Liver (tissue), 3 donors: ENCODE data around the gene SNRPA1.

Source experiments
- EGR1 ChIP-seq, 2 donors: IDR thresholded peaks; 2 replicates each; pipeline ENCODE4 v1.6.1; 2016 to 2018; ENCODE audit warnings: antibody characterized with exemption in 2 of 2, low read depth in 2 of 2
- HNF4G ChIP-seq: IDR thresholded peaks from 2 replicates; pipeline ENCODE4 v1.6.1; 2016; ENCODE audit warnings: antibody characterized with exemption
- TAF1 ChIP-seq: conservative IDR thresholded peaks from 2 replicates; pipeline ENCODE4 v1.6.1; 2016; ENCODE audit warnings: antibody characterized with exemption, mild to moderate bottlenecking
- YY1 ChIP-seq: IDR thresholded peaks from 2 replicates; pipeline ENCODE4 v1.6.1; 2016; ENCODE audit warnings: antibody characterized with exemption, mild to moderate bottlenecking
- TF ChIP-seq, protein P1 (sequence below): fragments of 150-350 bp; IDR thresholded peaks from 2 replicates; pipeline ENCODE4 v1.5.1; 2017; ENCODE audit warnings: improper control_type of control experiment, low read depth, low read length; ENCODE audit not compliant: missing input control
- TF ChIP-seq, protein P2 (sequence below): IDR thresholded peaks from 2 replicates; pipeline ENCODE4 v1.6.1; 2016; ENCODE audit warnings: antibody characterized with exemption
- donor health status: healthy.
- donor health status: healthy.

DNA sequence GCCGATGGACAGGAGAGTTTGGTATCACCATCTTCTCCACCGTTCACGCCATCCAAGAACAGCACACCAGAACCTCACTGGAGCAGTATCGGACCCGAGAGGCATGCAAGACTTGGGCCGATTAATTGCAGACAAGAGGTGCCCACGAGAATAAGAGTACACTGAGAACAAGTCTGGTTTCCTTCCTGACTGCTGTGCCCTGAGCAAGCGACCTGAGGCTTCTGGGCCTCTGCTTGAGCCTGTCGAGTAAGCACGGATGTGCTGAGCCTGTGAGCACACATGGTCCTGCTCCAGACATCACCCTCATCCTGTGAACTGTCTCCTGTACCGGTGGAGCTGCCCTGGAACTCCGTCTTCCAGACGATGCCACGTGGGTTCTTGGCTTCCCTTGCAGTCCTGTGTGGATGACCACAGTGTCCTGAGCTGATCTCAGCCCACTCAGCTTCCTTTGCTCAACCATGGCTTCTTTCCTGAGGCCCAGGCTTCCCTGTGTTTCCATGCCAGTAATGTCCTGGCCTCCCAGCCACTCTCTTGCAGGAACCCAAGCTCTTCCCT, 34.3 kb upstream of the SNRPA1 start:
- TF ChIP-seq, protein P1, sequence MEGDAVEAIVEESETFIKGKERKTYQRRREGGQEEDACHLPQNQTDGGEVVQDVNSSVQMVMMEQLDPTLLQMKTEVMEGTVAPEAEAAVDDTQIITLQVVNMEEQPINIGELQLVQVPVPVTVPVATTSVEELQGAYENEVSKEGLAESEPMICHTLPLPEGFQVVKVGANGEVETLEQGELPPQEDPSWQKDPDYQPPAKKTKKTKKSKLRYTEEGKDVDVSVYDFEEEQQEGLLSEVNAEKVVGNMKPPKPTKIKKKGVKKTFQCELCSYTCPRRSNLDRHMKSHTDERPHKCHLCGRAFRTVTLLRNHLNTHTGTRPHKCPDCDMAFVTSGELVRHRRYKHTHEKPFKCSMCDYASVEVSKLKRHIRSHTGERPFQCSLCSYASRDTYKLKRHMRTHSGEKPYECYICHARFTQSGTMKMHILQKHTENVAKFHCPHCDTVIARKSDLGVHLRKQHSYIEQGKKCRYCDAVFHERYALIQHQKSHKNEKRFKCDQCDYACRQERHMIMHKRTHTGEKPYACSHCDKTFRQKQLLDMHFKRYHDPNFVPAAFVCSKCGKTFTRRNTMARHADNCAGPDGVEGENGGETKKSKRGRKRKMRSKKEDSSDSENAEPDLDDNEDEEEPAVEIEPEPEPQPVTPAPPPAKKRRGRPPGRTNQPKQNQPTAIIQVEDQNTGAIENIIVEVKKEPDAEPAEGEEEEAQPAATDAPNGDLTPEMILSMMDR: no peak
- no peak for TF ChIP-seq EGR1 (IDR thresholded peaks at IDR 0.05; ENCODE audit: low read depth in 2 of 2)
- TF ChIP-seq TAF1: no peak
- TF ChIP-seq, protein P2, sequence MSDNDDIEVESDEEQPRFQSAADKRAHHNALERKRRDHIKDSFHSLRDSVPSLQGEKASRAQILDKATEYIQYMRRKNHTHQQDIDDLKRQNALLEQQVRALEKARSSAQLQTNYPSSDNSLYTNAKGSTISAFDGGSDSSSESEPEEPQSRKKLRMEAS: no peak
- TF ChIP-seq YY1: no peak
- no peak for TF ChIP-seq HNF4G
